ENCODE results near the gene RAB40B. TPM values are rescaled to one million over a fixed set of nuclear protein-coding genes. Genes with fewer than 3 reads are reported as not detected.

The RAB40B gene
- total and polyA plus RNA-seq, 2 donors (not counting 1 experiment from before 2014, with no cell fraction given) = 4.7 to 8.0 TPM

GRCh38 chr17:82690786-82691489, 7.6 kb downstream of the RAB40B start:
- WGBS (ENCODE audit: insufficient coverage) = 81% methylated on average over 15 of the region's 18 CpGs
- ChIA-PET CTCF (no interaction called here), POLR2A (no interaction called here)
- H3K36me3 ChIP-seq (replicated peaks in 1 of 2; ENCODE audit: control extremely low read depth in 1 of 2, control insufficient read depth in 1 of 2, extremely low read depth in 1 of 2, insufficient read depth in 2 of 2, low read length in 1 of 2) = no peaks in the 10 kb centered on the region
- H3K9ac ChIP-seq (ENCODE audit: low read length) = no peak overlapping the region
- peaks cover 3% of the 10 kb centered on the region for H3K79me2 ChIP-seq (ENCODE audit: control insufficient read depth, insufficient read depth, low read length)
- Mint-ChIP-seq H3K27ac (no peak overlapping the region), H3K9me3 (ENCODE audit: insufficient read depth) (peaks cover 6% of the 10 kb centered on the region), H3K4me1 (no peaks in the 10 kb centered on the region), H3K27me3 (no peaks in the 10 kb centered on the region), H3K4me3 (no peak overlapping the region)
- ATAC-seq (ENCODE audit: low read depth) (no peak), DNase-seq (no peak)
- no peak overlapping the region for H2AFZ ChIP-seq (ENCODE audit: insufficient read depth, low read depth, low read length, poor library complexity, severe bottlenecking)
- intact Hi-C loops (cut with micrococcal nuclease) = no loop called here
- H3K27ac ChIP-seq (ENCODE audit: low read length in 2 of 2) = no peak overlapping the region
- H4K20me1 ChIP-seq (ENCODE audit: control insufficient read depth, insufficient read depth, low read length, poor library complexity, severe bottlenecking) = no peaks in the 10 kb centered on the region
- H3K4me1 ChIP-seq (ENCODE audit: control insufficient read depth in 2 of 2, insufficient read depth in 2 of 2, low read length in 2 of 2) = no peaks in the 10 kb centered on the region
- TF ChIP-seq, protein P1, sequence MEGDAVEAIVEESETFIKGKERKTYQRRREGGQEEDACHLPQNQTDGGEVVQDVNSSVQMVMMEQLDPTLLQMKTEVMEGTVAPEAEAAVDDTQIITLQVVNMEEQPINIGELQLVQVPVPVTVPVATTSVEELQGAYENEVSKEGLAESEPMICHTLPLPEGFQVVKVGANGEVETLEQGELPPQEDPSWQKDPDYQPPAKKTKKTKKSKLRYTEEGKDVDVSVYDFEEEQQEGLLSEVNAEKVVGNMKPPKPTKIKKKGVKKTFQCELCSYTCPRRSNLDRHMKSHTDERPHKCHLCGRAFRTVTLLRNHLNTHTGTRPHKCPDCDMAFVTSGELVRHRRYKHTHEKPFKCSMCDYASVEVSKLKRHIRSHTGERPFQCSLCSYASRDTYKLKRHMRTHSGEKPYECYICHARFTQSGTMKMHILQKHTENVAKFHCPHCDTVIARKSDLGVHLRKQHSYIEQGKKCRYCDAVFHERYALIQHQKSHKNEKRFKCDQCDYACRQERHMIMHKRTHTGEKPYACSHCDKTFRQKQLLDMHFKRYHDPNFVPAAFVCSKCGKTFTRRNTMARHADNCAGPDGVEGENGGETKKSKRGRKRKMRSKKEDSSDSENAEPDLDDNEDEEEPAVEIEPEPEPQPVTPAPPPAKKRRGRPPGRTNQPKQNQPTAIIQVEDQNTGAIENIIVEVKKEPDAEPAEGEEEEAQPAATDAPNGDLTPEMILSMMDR (IDR thresholded peaks at IDR 0.05) = no peak
- no peak overlapping the region for H3K4me3 ChIP-seq (ENCODE audit: control extremely low read depth in 1 of 5, extremely low read depth in 1 of 5, insufficient read depth in 1 of 5, low read depth in 2 of 5, low read length in 4 of 5)
- peaks cover 0 to 17% (median 7%) of the 10 kb centered on the region in 3 donors for H3K9me3 ChIP-seq (ENCODE audit: control extremely low read depth in 1 of 3, control insufficient read depth in 2 of 3, insufficient read depth in 1 of 3, low read length in 2 of 3)
- H3K27me3 ChIP-seq (replicated peaks in 1 of 4; ENCODE audit: control extremely low read depth in 1 of 4, control insufficient read depth in 3 of 4, insufficient read depth in 4 of 4, low read length in 3 of 4) = no peaks in the 10 kb centered on the region
- H3K4me2 ChIP-seq (replicated peaks; ENCODE audit: low read depth, low read length, poor library complexity, severe bottlenecking) = no peak overlapping the region

- WGBS (ENCODE audit: insufficient coverage) = 93% methylated on average over 8 of the region's 8 CpGs
Measured at GRCh38 chr17:82689077-82689476, 9.4 kb downstream of the RAB40B start.

More at GRCh38 chr17:82689077-82689476, 9.4 kb downstream of the RAB40B start:
- Histone ChIP-seq H3K9me3 (ENCODE audit: control extremely low read depth in 1 of 3, control insufficient read depth in 2 of 3, insufficient read depth in 1 of 3, low read length in 2 of 3) (peaks cover 0 to 3% (median 0%) of the 10 kb centered on the region in 3 donors), H3K27ac (ENCODE audit: low read length in 2 of 2) (no peak overlapping the region), H3K4me3 (ENCODE audit: control extremely low read depth in 1 of 5, extremely low read depth in 1 of 5, insufficient read depth in 1 of 5, low read depth in 2 of 5, low read length in 4 of 5) (no peak overlapping the region), H3K4me1 (ENCODE audit: control insufficient read depth in 2 of 2, insufficient read depth in 2 of 2, low read length in 2 of 2) (no peaks in the 10 kb centered on the region), H3K4me2 (replicated peaks; ENCODE audit: low read depth, low read length, poor library complexity, severe bottlenecking) (no peak overlapping the region), H3K27me3 (replicated peaks in 1 of 4; ENCODE audit: control extremely low read depth in 1 of 4, control insufficient read depth in 3 of 4, insufficient read depth in 4 of 4, low read length in 3 of 4) (no peaks in the 10 kb centered on the region), H4K20me1 (ENCODE audit: control insufficient read depth, insufficient read depth, low read length, poor library complexity, severe bottlenecking) (no peaks in the 10 kb centered on the region), H3K79me2 (ENCODE audit: control insufficient read depth, insufficient read depth, low read length) (peaks cover 3% of the 10 kb centered on the region), H3K9ac (ENCODE audit: low read length) (no peak overlapping the region), H3K36me3 (replicated peaks in 1 of 2; ENCODE audit: control extremely low read depth in 1 of 2, control insufficient read depth in 1 of 2, extremely low read depth in 1 of 2, insufficient read depth in 2 of 2, low read length in 1 of 2) (no peaks in the 10 kb centered on the region), H2AFZ (ENCODE audit: insufficient read depth, low read depth, low read length, poor library complexity, severe bottlenecking) (no peak overlapping the region)
- DNase-seq = no peak
- Mint-ChIP-seq H3K4me1 (no peaks in the 10 kb centered on the region), H3K27me3 (no peaks in the 10 kb centered on the region), H3K4me3 (no peak overlapping the region), H3K9me3 (ENCODE audit: insufficient read depth) (no peaks in the 10 kb centered on the region), H3K27ac (no peak overlapping the region)
- POLR2A ChIA-PET = interaction anchor here (0.7 kb wide), 1 partner anchor 25 kb away, joined by 3 read pairs; no protein-coding TSS in a partner anchor
- CTCF ChIA-PET = no interaction called here
- intact Hi-C loops (cut with micrococcal nuclease) = no loop called here
- ATAC-seq (ENCODE audit: low read depth) = no peak
- TF ChIP-seq, protein P1 (IDR thresholded peaks at IDR 0.05) = no peak
- no peak for TF ChIP-seq EZH2 (IDR thresholded peaks at IDR 0.05; ENCODE audit: borderline replicate concordance, insufficient read depth, low read depth, low read length, poor library complexity, severe bottlenecking)

Measured in B cell (primary cell).